ENCODE measurements around the gene CLK1. TPM values are rescaled to one million over a fixed set of nuclear protein-coding genes. Genes with fewer than 3 reads are reported as not detected.

Gene CLK1
- 100 to 1,000 TPM; 187 to 265 (median 234) TPM for total RNA-seq

- TF ChIP-seq CTCF (IDR thresholded peaks at IDR 0.05), result no peak
- peak; percentile 100 for TF ChIP-seq POLR2A (IDR thresholded peaks at IDR 0.05)
These were observed at the start of gene CLK1 for GRCh38 chr2:200864176-200865034. TSS of gene CLK1 (minus strand) at chr2:200864658. CDS start at chr2:200861862, 2,796 bp downstream.

GRCh38 chr2:200913654-200914053 lies 49.2 kb upstream of the CLK1 start:
- TF ChIP-seq POLR2A (IDR thresholded peaks at IDR 0.05) (no peak), CTCF (IDR thresholded peaks at IDR 0.05) (no peak)
- intact Hi-C loops (cut with DNase I; ENCODE audit: low total_unique reads), result no loop called here
- H3K36me3 ChIP-seq, result no peaks in the 10 kb centered on the region

More at GRCh38 chr2:200864176-200865034, at the start of gene CLK1:
- intact Hi-C loops (cut with DNase I; ENCODE audit: low total_unique reads), result no loop called here
- Histone ChIP-seq H3K36me3 (no peaks in the 10 kb centered on the region), H3K4me3 (peak within 1 kb of the TSS; percentile 97 to 100), H3K4me1 (peaks cover 3% of the 10 kb centered on the region in 2 donors), H3K9me3 (no peaks in the 10 kb centered on the region), H3K27ac (peak within 1 kb of the TSS; percentile 100), H3K27me3 (no peaks in the 10 kb centered on the region)
- DNase-seq, result peak; percentile 96 to 97

GRCh38 chr2:200909958-200910357 lies 45.5 kb upstream of the CLK1 start:
- intact Hi-C loops (cut with DNase I; ENCODE audit: low total_unique reads), result no loop called here
- DNase-seq, result no peak
- H3K9me3 ChIP-seq, result no peaks in the 10 kb centered on the region
- no peak overlapping the region for H3K27ac ChIP-seq
- TF ChIP-seq POLR2A (IDR thresholded peaks at IDR 0.05) (no peak), CTCF (IDR thresholded peaks at IDR 0.05) (no peak)
- no peaks in the 10 kb centered on the region for H3K27me3 ChIP-seq
- H3K4me3 ChIP-seq, result no peak overlapping the region
- no peaks in the 10 kb centered on the region for H3K4me1 ChIP-seq
- H3K36me3 ChIP-seq, result no peaks in the 10 kb centered on the region

More at GRCh38 chr2:200913654-200914053, 49.2 kb upstream of the CLK1 start:
- H3K4me1 ChIP-seq, result no peaks in the 10 kb centered on the region
- no peak overlapping the region for H3K4me3 ChIP-seq
- no peaks in the 10 kb centered on the region for H3K27me3 ChIP-seq
- no peak for DNase-seq
- H3K9me3 ChIP-seq, result no peaks in the 10 kb centered on the region
- no peak overlapping the region for H3K27ac ChIP-seq

- H3K36me3 ChIP-seq, result no peaks in the 10 kb centered on the region
- no peak for TF ChIP-seq POLR2A (IDR thresholded peaks at IDR 0.05)
- TF ChIP-seq CTCF (IDR thresholded peaks at IDR 0.05), result peak; percentile 47 to 54 (median 50)
- H3K9me3 ChIP-seq, result no peaks in the 10 kb centered on the region
- intact Hi-C loops (cut with DNase I; ENCODE audit: low total_unique reads), result no loop called here
- no peaks in the 10 kb centered on the region for H3K27me3 ChIP-seq
- peak; percentile 42 to 51 for DNase-seq
- no peak overlapping the region for H3K4me3 ChIP-seq
- H3K4me1 ChIP-seq, result no peaks in the 10 kb centered on the region
- H3K27ac ChIP-seq, result no peak overlapping the region
These were observed 41.3 kb upstream of the CLK1 start for GRCh38 chr2:200905618-200906296.
